Activated CD8-positive, alpha-beta memory T cell treated with anti-CD3 and anti-CD28 coated beads for 1 hour (primary cell): ENCODE measurements around the gene SMG1.
"Not testable (repeated sequence)": the region's sequence is repeated elsewhere in the genome, so short reads cannot be mapped to it uniquely, and the experiment has no call there.

ENCODE experiments used
- DNase-seq, 2 donors: peaks; one replicate each; pipeline ENCODE4 v3.0.0-alpha.2; 2020; ENCODE audit warnings: low read depth in 1 of 2; ENCODE audit errors: extremely low read depth in 1 of 2

The SMG1 gene

GRCh38 chr16:18801145-18801972 is 124.8 kb downstream of the SMG1 start, which contains the start of gene ARL6IP1:
ARL6IP1 (minus strand) TSS chr16:18801549; CDS start chr16:18801466, 83 bp downstream.
- peak; percentile 97 to 98 for DNase-seq

GRCh38 chr16:18800775-18801144 is 125.4 kb downstream of the SMG1 start:
- DNase-seq: no peak

GRCh38 chr16:18800293-18800692 is 125.9 kb downstream of the SMG1 start:
- no peak for DNase-seq

- no peak for DNase-seq
These were observed 126.7 kb downstream of the SMG1 start for GRCh38 chr16:18799500-18799899.

- DNase-seq: no peak
These were observed 128.5 kb downstream of the SMG1 start for GRCh38 chr16:18797746-18798145.

GRCh38 chr16:18796377-18796776 is 129.8 kb downstream of the SMG1 start:
- DNase-seq: no peak

GRCh38 chr16:18792836-18793433 is 133.3 kb downstream of the SMG1 start:
- no peak for DNase-seq

GRCh38 chr16:18789850-18790706 is 136.1 kb downstream of the SMG1 start, which contains the start of gene RPS15A:
RPS15A (minus strand) TSS chr16:18790334; CDS start chr16:18789113, 1,221 bp downstream.
- peak; percentile 77 to 80 for DNase-seq

GRCh38 chr16:18789515-18789849 is 136.7 kb downstream of the SMG1 start:
- DNase-seq: no peak

- DNase-seq: no peak
These were observed 137.2 kb downstream of the SMG1 start for GRCh38 chr16:18788828-18789514.

- DNase-seq: no peak
These were observed 141.1 kb downstream of the SMG1 start for GRCh38 chr16:18784917-18785623.

- no peak for DNase-seq
These were observed 142.5 kb downstream of the SMG1 start for GRCh38 chr16:18783430-18784341.

- DNase-seq: no peak
These were observed 143.3 kb downstream of the SMG1 start for GRCh38 chr16:18782697-18783429.

- not testable (repeated sequence) for DNase-seq
These were observed 145.0 kb downstream of the SMG1 start for GRCh38 chr16:18781232-18781631.

GRCh38 chr16:18780460-18781026 is 145.7 kb downstream of the SMG1 start:
- DNase-seq: not testable (repeated sequence)

GRCh38 chr16:18777664-18778063 is 148.5 kb downstream of the SMG1 start:
- not testable (repeated sequence) for DNase-seq

GRCh38 chr16:18776334-18776733 is 149.9 kb downstream of the SMG1 start:
- not testable (repeated sequence) for DNase-seq

GRCh38 chr16:18774651-18775050 is 151.6 kb downstream of the SMG1 start:
- not testable (repeated sequence) for DNase-seq
